GM23338 (cell line): ENCODE data around the gene ANKRD62. TPM values are rescaled to one million over a fixed set of nuclear protein-coding genes. Genes with fewer than 3 reads are reported as not detected.

Experiments
- ATAC-seq: fragments of 200-7000 bp; cut with Tn5 transposase; 3 replicates; pipeline ENCODE4 v1.9.1; 2020
- DNase-seq: peaks from one replicate; pipeline ENCODE4 v3.0.0-alpha.2; 2015; ENCODE audit warnings: low spot score
- H2AFZ ChIP-seq: fragments of 200-600 bp; sonication (generic); 2 replicates; pipeline ENCODE4 v1.8.0; 2016; ENCODE audit warnings: antibody characterized with exemption, mild to moderate bottlenecking, moderate library complexity
- H3F3A ChIP-seq: fragments of 200-600 bp; sonication (generic); replicated peaks from 2 replicates; pipeline ENCODE4 v1.8.0; 2017; ENCODE audit warnings: antibody characterized with exemption, mixed run types, low read depth
- H3K27ac ChIP-seq: fragments of 200-600 bp; sonication (generic); 2 replicates; pipeline ENCODE4 v1.6.1; 2016; ENCODE audit warnings: low read depth
- H3K27me3 ChIP-seq: fragments of 200-600 bp; sonication (generic); 2 replicates; pipeline ENCODE4 v1.8.0; 2016; ENCODE audit warnings: mild to moderate bottlenecking, mixed run types, moderate library complexity; ENCODE audit not compliant: insufficient read depth
- H3K36me3 ChIP-seq: fragments of 200-600 bp; sonication (generic); 2 replicates; pipeline ENCODE4 v1.8.0; 2016; ENCODE audit warnings: mild to moderate bottlenecking; ENCODE audit not compliant: insufficient read depth
- H3K4me1 ChIP-seq: fragments of 200-600 bp; sonication (generic); 2 replicates; pipeline ENCODE4 v1.8.0; 2016; ENCODE audit warnings: mild to moderate bottlenecking, moderate library complexity; ENCODE audit not compliant: insufficient read depth
- H3K4me2 ChIP-seq: fragments of 200-600 bp; sonication (generic); 2 replicates; pipeline ENCODE4 v1.7.1; 2017; ENCODE audit warnings: mixed run types
- H3K4me3 ChIP-seq: fragments of 200-600 bp; sonication (generic); 2 replicates; pipeline ENCODE4 v1.6.1; 2016; ENCODE audit warnings: mixed run types
- H3K79me2 ChIP-seq: fragments of 200-600 bp; sonication (generic); replicated peaks from 2 replicates; pipeline ENCODE4 v1.8.0; 2017; ENCODE audit warnings: mild to moderate bottlenecking; ENCODE audit not compliant: insufficient read depth
- H3K9me2 ChIP-seq: fragments of 200-600 bp; sonication (generic); 2 replicates; pipeline ENCODE4 v1.8.0; 2017; ENCODE audit not compliant: insufficient read depth
- H4K20me1 ChIP-seq: fragments of 200-600 bp; sonication (generic); replicated peaks from 2 replicates; pipeline ENCODE4 v1.8.0; 2017; ENCODE audit warnings: mild to moderate bottlenecking; ENCODE audit not compliant: insufficient read depth
- H3K27ac Mint-ChIP-seq: 2 replicates; pipeline ENCODE4 v1.8.0; 2020; ENCODE audit warnings: inconsistent platforms, mild to moderate bottlenecking, moderate library complexity, mixed read lengths
- H3K27me3 Mint-ChIP-seq: 3 replicates; pipeline ENCODE4 v1.8.0; 2022; ENCODE audit warnings: low read depth, mild to moderate bottlenecking, moderate library complexity, mixed read lengths, inconsistent platforms; ENCODE audit not compliant: insufficient read depth, poor library complexity
- H3K36me3 Mint-ChIP-seq: 3 replicates; pipeline ENCODE4 v1.8.0; 2021; ENCODE audit warnings: low read depth, mild to moderate bottlenecking, inconsistent platforms, moderate library complexity, mixed read lengths
- H3K4me1 Mint-ChIP-seq: 3 replicates; pipeline ENCODE4 v1.8.0; 2020; ENCODE audit warnings: mild to moderate bottlenecking, inconsistent platforms, mixed read lengths
- H3K4me3 Mint-ChIP-seq: 3 replicates; pipeline ENCODE4 v1.8.0; 2021; ENCODE audit warnings: moderate library complexity, mild to moderate bottlenecking, inconsistent platforms, mixed read lengths
- H3K9me3 Mint-ChIP-seq: 3 replicates; pipeline ENCODE4 v1.8.0; 2020; ENCODE audit warnings: moderate library complexity, mild to moderate bottlenecking, inconsistent platforms, mixed read lengths
- CREB1 ChIP-seq: fragments of 250-450 bp; sonication (Bioruptor Pico); IDR thresholded peaks from 2 replicates; pipeline ENCODE4 v1.5.0; 2020; ENCODE audit warnings: low read depth, mild to moderate bottlenecking, moderate library complexity
- EZH2 ChIP-seq: fragments of 200-600 bp; sonication (generic); IDR thresholded peaks from one replicate; pipeline ENCODE4 v1.8.0; 2017; ENCODE audit warnings: antibody characterized with exemption, mild to moderate bottlenecking, low read depth; ENCODE audit not compliant: unreplicated experiment
- EZH2phosphoT487 ChIP-seq: fragments of 200-600 bp; sonication (generic); IDR thresholded peaks from one replicate; pipeline ENCODE4 v1.8.1; 2018; ENCODE audit warnings: antibody characterized with exemption; ENCODE audit not compliant: unreplicated experiment
- JUNB ChIP-seq: IDR thresholded peaks from one replicate; pipeline ENCODE4 v1.6.1; 2016; ENCODE audit warnings: antibody characterized with exemption; ENCODE audit not compliant: unreplicated experiment
- NANOG ChIP-seq: IDR thresholded peaks from 2 replicates; pipeline ENCODE4 v1.6.1; 2016; ENCODE audit warnings: antibody characterized with exemption, borderline replicate concordance
- POLR2AphosphoS5 ChIP-seq: IDR thresholded peaks from 2 replicates; pipeline ENCODE4 v1.6.1; 2016; ENCODE audit warnings: antibody characterized with exemption, low read depth
- REST ChIP-seq: IDR thresholded peaks from one replicate; pipeline ENCODE4 v1.6.1; 2018; ENCODE audit warnings: antibody characterized with exemption; ENCODE audit not compliant: unreplicated experiment
- STAT1 ChIP-seq: IDR thresholded peaks from one replicate; pipeline ENCODE4 v1.6.1; 2016; ENCODE audit warnings: antibody characterized with exemption; ENCODE audit not compliant: unreplicated experiment
- ZNF331 ChIP-seq: fragments of 250-450 bp; sonication (Bioruptor Pico); IDR thresholded peaks from 2 replicates; pipeline ENCODE4 v1.5.0; 2020; ENCODE audit warnings: low read depth, mild to moderate bottlenecking, moderate library complexity
- polyA plus RNA-seq: library from polyadenylated mRNA; unstranded; fragments of >200 nt; fragmentation: Nextera tagmentation; extraction: Ambion mirVana; gene quantifications from 2 replicates; pipeline ENCODE4 v1.2.1, GENCODE V29; 2016
- total RNA-seq: library from RNA; depleted of rRNA; stranded (reverse); fragments of >200 nt; shearing (Covaris generic); gene quantifications from 2 replicates; pipeline ENCODE4 v1.2.3, GENCODE V29; 2014
- TF ChIP-seq, protein P1 (sequence below): IDR thresholded peaks from 2 replicates; pipeline ENCODE4 v1.6.1; 2016; ENCODE audit warnings: antibody characterized with exemption

Gene ANKRD62
- total and polyA plus RNA-seq, 2 experiments from 2014 or later = not detected

DNA sequence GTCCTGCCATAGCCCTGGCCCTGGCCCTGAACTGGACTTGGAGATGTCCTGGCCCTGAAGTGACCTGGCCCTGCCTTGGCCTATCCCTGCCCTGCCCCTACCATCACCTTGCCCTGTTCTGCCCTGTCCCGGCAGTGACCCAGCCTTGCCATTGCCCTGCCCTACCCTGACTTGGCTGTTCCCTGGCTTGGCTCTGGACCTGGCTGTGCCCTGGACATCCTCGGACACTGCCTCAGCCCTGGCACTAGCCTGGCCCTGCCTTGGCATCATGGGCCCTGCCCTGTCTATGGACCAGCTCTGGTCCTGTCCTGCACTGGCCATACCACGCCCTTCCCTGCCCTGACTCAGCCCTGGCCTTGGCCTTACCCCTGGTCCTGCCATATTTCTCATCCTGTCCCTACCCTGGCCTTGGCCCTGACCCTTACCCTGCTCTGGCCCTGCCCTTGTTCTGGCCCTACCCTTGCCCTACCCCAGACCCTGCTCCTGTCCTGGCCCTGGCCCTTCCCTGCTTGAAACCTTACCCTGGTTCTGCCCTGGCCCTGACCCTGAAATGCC, 6.1 kb upstream of the ANKRD62 start:
- H3F3A ChIP-seq = no peaks in the 10 kb centered on the region
- no peak overlapping the region for H3K4me2 ChIP-seq
- H3K36me3 ChIP-seq = no peaks in the 10 kb centered on the region
- Mint-ChIP-seq H3K9me3 (no peaks in the 10 kb centered on the region), H3K36me3 (no peaks in the 10 kb centered on the region), H3K4me1 (no peaks in the 10 kb centered on the region), H3K4me3 (no peak overlapping the region), H3K27me3 (peaks cover 6% of the 10 kb centered on the region), H3K27ac (peak overlapping the region; percentile 59)
- H3K4me1 ChIP-seq = no peaks in the 10 kb centered on the region
- ATAC-seq = no peak
- no peak overlapping the region for H3K4me3 ChIP-seq
- H2AFZ ChIP-seq = no peak overlapping the region
- no peak for TF ChIP-seq EZH2
- TF ChIP-seq JUNB = no peak
- no peak for TF ChIP-seq EZH2phosphoT487
- TF ChIP-seq REST = no peak
- TF ChIP-seq ZNF331 (CRISPR knock-in tag) = no peak
- TF ChIP-seq, protein P1, sequence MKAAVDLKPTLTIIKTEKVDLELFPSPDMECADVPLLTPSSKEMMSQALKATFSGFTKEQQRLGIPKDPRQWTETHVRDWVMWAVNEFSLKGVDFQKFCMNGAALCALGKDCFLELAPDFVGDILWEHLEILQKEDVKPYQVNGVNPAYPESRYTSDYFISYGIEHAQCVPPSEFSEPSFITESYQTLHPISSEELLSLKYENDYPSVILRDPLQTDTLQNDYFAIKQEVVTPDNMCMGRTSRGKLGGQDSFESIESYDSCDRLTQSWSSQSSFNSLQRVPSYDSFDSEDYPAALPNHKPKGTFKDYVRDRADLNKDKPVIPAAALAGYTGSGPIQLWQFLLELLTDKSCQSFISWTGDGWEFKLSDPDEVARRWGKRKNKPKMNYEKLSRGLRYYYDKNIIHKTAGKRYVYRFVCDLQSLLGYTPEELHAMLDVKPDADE = no peak
- TF ChIP-seq STAT1 = no peak
- no peak for TF ChIP-seq NANOG
- no peak for TF ChIP-seq CREB1 (CRISPR knock-in tag)
- no peak for TF ChIP-seq POLR2AphosphoS5
- H3K9me2 ChIP-seq = no peaks in the 10 kb centered on the region
- H3K27me3 ChIP-seq = no peaks in the 10 kb centered on the region
- no peak for DNase-seq
- no peaks in the 10 kb centered on the region for H3K79me2 ChIP-seq
- no peaks in the 10 kb centered on the region for H4K20me1 ChIP-seq
- H3K27ac ChIP-seq = no peak overlapping the region

- TF ChIP-seq STAT1 (no peak), JUNB (no peak), ZNF331 (CRISPR knock-in tag) (no peak)
These were observed 5.5 kb upstream of the ANKRD62 start for GRCh38 chr18:12088096-12088495.

More at GRCh38 chr18:12088096-12088495, 5.5 kb upstream of the ANKRD62 start:
- Mint-ChIP-seq H3K9me3 (peaks cover 3% of the 10 kb centered on the region; the same call in 1 of the 3 replicates), H3K36me3 (no peaks in the 10 kb centered on the region), H3K4me3 (no peak overlapping the region), H3K4me1 (no peaks in the 10 kb centered on the region), H3K27me3 (peaks cover 11% of the 10 kb centered on the region), H3K27ac (no peak overlapping the region)
- H3K4me1 ChIP-seq = no peaks in the 10 kb centered on the region
- H3K36me3 ChIP-seq = no peaks in the 10 kb centered on the region
- H3K27ac ChIP-seq = no peak overlapping the region
- ATAC-seq (no peak), DNase-seq (no peak)
- no peaks in the 10 kb centered on the region for H3K27me3 ChIP-seq
- no peak overlapping the region for H3K4me2 ChIP-seq
- no peaks in the 10 kb centered on the region for H4K20me1 ChIP-seq
- H2AFZ ChIP-seq = no peak overlapping the region
- no peaks in the 10 kb centered on the region for H3K9me2 ChIP-seq
- H3K79me2 ChIP-seq = no peaks in the 10 kb centered on the region
- no peak overlapping the region for H3K4me3 ChIP-seq
- no peaks in the 10 kb centered on the region for H3F3A ChIP-seq
